H9 (cell line): ENCODE results near the gene FRRS1L. TPM values are rescaled to one million over a fixed set of nuclear protein-coding genes. Genes with fewer than 3 reads are reported as not detected.

ENCODE experiments used
- DNase-seq: peaks from one replicate; pipeline ENCODE4 v3.0.0-alpha.2; 2017
- H2AFZ ChIP-seq: one replicate; pipeline ENCODE4 v1.6.1; 2013; ENCODE audit warnings: mild to moderate bottlenecking, low read length, control low read depth, moderate library complexity
- H2AK5ac ChIP-seq: 2 replicates; pipeline ENCODE4 v1.6.1; 2013; ENCODE audit warnings: low read length, control low read depth, mixed read lengths; ENCODE audit not compliant: insufficient read length
- H2BK120ac ChIP-seq: one replicate; pipeline ENCODE4 v1.6.1; 2013; ENCODE audit warnings: low read depth, mild to moderate bottlenecking, low read length, control low read depth, inconsistent platforms; ENCODE audit not compliant: poor library complexity, severe bottlenecking
- H2BK12ac ChIP-seq: 2 replicates; pipeline ENCODE4 v1.6.1; 2013; ENCODE audit warnings: low read length, control low read depth, mixed read lengths, low read depth; ENCODE audit not compliant: insufficient read length
- H2BK15ac ChIP-seq: 2 replicates; pipeline ENCODE4 v1.6.1; 2013; ENCODE audit warnings: low read depth, low read length, control low read depth
- H2BK20ac ChIP-seq: one replicate; pipeline ENCODE4 v1.6.1; 2013; ENCODE audit warnings: low read depth, mild to moderate bottlenecking, low read length, control low read depth, inconsistent platforms; ENCODE audit not compliant: poor library complexity, severe bottlenecking
- H2BK5ac ChIP-seq: 2 replicates; pipeline ENCODE4 v1.6.1; 2013; ENCODE audit warnings: low read length, control low read depth, mixed read lengths; ENCODE audit not compliant: insufficient read length
- H3K14ac ChIP-seq: 2 replicates; pipeline ENCODE4 v1.6.1; 2013; ENCODE audit warnings: low read length, control low read depth; ENCODE audit not compliant: insufficient read depth
- H3K18ac ChIP-seq: 2 replicates; pipeline ENCODE4 v1.6.1; 2013; ENCODE audit warnings: low read depth, mild to moderate bottlenecking, mixed read lengths, low read length, control low read depth; ENCODE audit not compliant: insufficient read length
- H3K23ac ChIP-seq: 2 replicates; pipeline ENCODE4 v1.6.1; 2013; ENCODE audit warnings: low read length, control low read depth, mixed read lengths, low read depth; ENCODE audit not compliant: insufficient read length
- H3K23me2 ChIP-seq: 2 replicates; pipeline ENCODE4 v1.6.1; 2013; ENCODE audit warnings: low read depth, mild to moderate bottlenecking, mixed read lengths, low read length, control low read depth; ENCODE audit not compliant: insufficient read length, poor library complexity, severe bottlenecking
- H3K27ac ChIP-seq: 2 replicates; pipeline ENCODE4 v1.5.1; 2013; ENCODE audit warnings: low read length, control low read depth, mixed read lengths, low read depth; ENCODE audit not compliant: insufficient read length
- H3K27me3 ChIP-seq: 2 replicates; pipeline ENCODE4 v1.6.1; 2013; ENCODE audit warnings: low read length, control low read depth, inconsistent platforms; ENCODE audit not compliant: insufficient read depth
- H3K4ac ChIP-seq: 2 replicates; pipeline ENCODE4 v1.6.1; 2013; ENCODE audit warnings: low read depth, mild to moderate bottlenecking, control low read depth, inconsistent platforms, low read length, moderate library complexity
- H3K4me1 ChIP-seq: 2 replicates; pipeline ENCODE4 v1.6.1; 2013; ENCODE audit warnings: low read length, control low read depth, inconsistent platforms; ENCODE audit not compliant: insufficient read depth
- H3K4me2 ChIP-seq: 2 replicates; pipeline ENCODE4 v1.6.1; 2013; ENCODE audit warnings: low read length, control low read depth, mixed read lengths; ENCODE audit not compliant: insufficient read length, insufficient read depth
- H3K56ac ChIP-seq: 2 replicates; pipeline ENCODE4 v1.6.1; 2013; ENCODE audit warnings: low read depth, mild to moderate bottlenecking, mixed read lengths, low read length, control low read depth; ENCODE audit not compliant: insufficient read length
- H3K79me1 ChIP-seq: 2 replicates; pipeline ENCODE4 v1.6.1; 2013; ENCODE audit warnings: low read depth, mild to moderate bottlenecking, moderate library complexity, low read length, control low read depth, inconsistent platforms; ENCODE audit not compliant: insufficient read depth, poor library complexity, severe bottlenecking
- H3K79me2 ChIP-seq: 2 replicates; pipeline ENCODE4 v1.6.1; 2013; ENCODE audit warnings: low read length, control low read depth, inconsistent platforms; ENCODE audit not compliant: insufficient read depth
- H3K9ac ChIP-seq: 2 replicates; pipeline ENCODE4 v1.6.1; 2013; ENCODE audit warnings: low read length, control low read depth, mixed read lengths; ENCODE audit not compliant: insufficient read length; ENCODE audit errors: extremely low read depth
- H3K9me3 ChIP-seq: one replicate; pipeline ENCODE4 v1.6.1; 2013; ENCODE audit warnings: low read depth, low read length, inconsistent platforms; ENCODE audit not compliant: control insufficient read depth
- H3T11ph ChIP-seq: one replicate; pipeline ENCODE4 v1.6.1; 2013; ENCODE audit warnings: mild to moderate bottlenecking, low read length, control low read depth, inconsistent platforms
- H4K20me1 ChIP-seq: one replicate; pipeline ENCODE4 v1.6.1; 2013; ENCODE audit not compliant: control insufficient read depth, insufficient read length, insufficient read depth
- H4K5ac ChIP-seq: 2 replicates; pipeline ENCODE4 v1.6.1; 2013; ENCODE audit warnings: low read depth, mild to moderate bottlenecking, mixed read lengths, low read length, control low read depth; ENCODE audit not compliant: insufficient read length
- H4K8ac ChIP-seq: replicated peaks from 2 replicates; pipeline ENCODE4 v1.6.1; 2013; ENCODE audit warnings: low read length, control low read depth, mixed read lengths, low read depth; ENCODE audit not compliant: insufficient read length
- H4K91ac ChIP-seq: 2 replicates; pipeline ENCODE4 v1.6.1; 2013; ENCODE audit warnings: low read depth, mild to moderate bottlenecking, moderate library complexity, mixed read lengths, low read length, control low read depth; ENCODE audit not compliant: insufficient read length
- H3K27ac Mint-ChIP-seq, 3 experiments: 2 replicates in 2 of 3; 3 replicates in 1 of 3; pipeline ENCODE4 v1.8.0; 2020 to 2021; ENCODE audit warnings: mixed read lengths in 3 of 3, mild to moderate bottlenecking in 1 of 3, moderate library complexity in 1 of 3
- H3K27me3 Mint-ChIP-seq: 2 replicates; pipeline ENCODE4 v1.8.0; 2021; ENCODE audit warnings: low read depth, mild to moderate bottlenecking, moderate library complexity, mixed read lengths
- H3K36me3 Mint-ChIP-seq, 3 experiments: 2 replicates in 2 of 3; 3 replicates in 1 of 3; pipeline ENCODE4 v1.8.0; 2020 to 2021; ENCODE audit warnings: low read depth in 3 of 3, mixed read lengths in 3 of 3; ENCODE audit not compliant: insufficient read depth in 1 of 3
- H3K4me1 Mint-ChIP-seq, 2 experiments: 2 replicates each; pipeline ENCODE4 v1.8.0; 2020; ENCODE audit warnings: mixed read lengths in 2 of 2
- H3K4me3 Mint-ChIP-seq, 2 experiments: 2 replicates in 1 of 2; 3 replicates in 1 of 2; pipeline ENCODE4 v1.8.0; 2020 to 2021; ENCODE audit warnings: mild to moderate bottlenecking in 2 of 2, mixed read lengths in 2 of 2, moderate library complexity in 1 of 2
- H3K9me3 Mint-ChIP-seq, 2 experiments: 2 replicates in 1 of 2; 3 replicates in 1 of 2; pipeline ENCODE4 v1.8.0; 2020; ENCODE audit warnings: mild to moderate bottlenecking in 2 of 2, mixed read lengths in 2 of 2, moderate library complexity in 1 of 2
- WGBS: extraction: QIAGEN DNeasy Blood & Tissue Kit; methylation state at CpG from one replicate; pipeline ENCODE4 v1.1.7; 2013; ENCODE audit warnings: missing lambda C conversion rate, low lambda C conversion rate, mixed read lengths; ENCODE audit not compliant: insufficient read length; ENCODE audit errors: extremely low coverage; 5-methylcytosine and 5-hydroxymethylcytosine counted together
- total RNA-seq: library from RNA; stranded (reverse); gene quantifications from 2 replicates; pipeline ENCODE4 v1.2.1, GENCODE V29; 2021
- TF ChIP-seq, protein P1 (sequence below): fragments of 200-600 bp; sonication (generic); conservative IDR thresholded peaks from 3 replicates; pipeline ENCODE4 v1.8.0; 2021; ENCODE audit warnings: antibody characterized with exemption, mild to moderate bottlenecking

The FRRS1L gene
- total RNA-seq, 1 experiment from 2014 or later = 3.3 TPM

DNA sequence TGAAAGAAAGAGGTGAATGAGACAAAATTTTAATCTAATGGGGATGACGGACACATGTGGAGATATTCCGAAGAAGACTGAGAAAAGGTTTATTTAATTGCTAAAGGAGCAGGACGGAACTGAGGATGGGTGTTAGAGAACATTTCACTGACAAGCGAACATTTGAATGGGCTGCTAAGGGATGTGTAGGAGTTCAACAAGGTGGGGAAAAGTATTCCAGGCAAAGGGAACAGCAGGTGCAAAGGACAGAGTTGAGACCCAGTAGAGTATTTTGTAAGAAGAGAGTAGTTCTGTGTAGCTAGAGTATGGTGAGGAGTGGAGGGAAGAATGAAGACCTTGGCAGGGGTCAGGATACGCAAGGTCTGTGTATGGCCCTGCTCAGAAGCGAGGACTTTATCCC is 47.4 kb upstream of the FRRS1L start:
- Mint-ChIP-seq H3K27ac (no peak overlapping the region), H3K4me3 (no peak overlapping the region), H3K4me1 (peaks cover 6 to 7% of the 10 kb centered on the region in 2 experiments; a peak in 3 of 4 replicates), H3K9me3 (no peaks in the 10 kb centered on the region), H3K36me3 (no peaks in the 10 kb centered on the region), H3K27me3 (no peaks in the 10 kb centered on the region)
- no CpG with 5 or more reads among the region's 6 CpGs for WGBS
- Histone ChIP-seq H3K4me2 (no peak overlapping the region), H3K18ac (no peak overlapping the region), H3K9ac (no peak overlapping the region), H4K8ac (no peak overlapping the region), H2AFZ (no peak overlapping the region), H3K4me1 (peaks cover 2% of the 10 kb centered on the region; the same call in 1 of the 2 replicates), H2BK12ac (no peak overlapping the region), H3K79me1 (no peaks in the 10 kb centered on the region), H2BK120ac (no peak overlapping the region), H3K23me2 (no peaks in the 10 kb centered on the region), H3K27me3 (no peaks in the 10 kb centered on the region), H2BK15ac (no peak overlapping the region), H4K20me1 (no peaks in the 10 kb centered on the region), H3K56ac (no peak overlapping the region), H3K23ac (no peak overlapping the region), H3K79me2 (no peaks in the 10 kb centered on the region), H2AK5ac (no peak overlapping the region), H2BK20ac (no peak overlapping the region), H3T11ph (no peak overlapping the region), H4K5ac (no peak overlapping the region), H4K91ac (no peak overlapping the region), H2BK5ac (no peak overlapping the region), H3K4ac (no peak overlapping the region), H3K9me3 (no peaks in the 10 kb centered on the region), H3K27ac (no peak overlapping the region), H3K14ac (no peak overlapping the region)
- TF ChIP-seq, protein P1, sequence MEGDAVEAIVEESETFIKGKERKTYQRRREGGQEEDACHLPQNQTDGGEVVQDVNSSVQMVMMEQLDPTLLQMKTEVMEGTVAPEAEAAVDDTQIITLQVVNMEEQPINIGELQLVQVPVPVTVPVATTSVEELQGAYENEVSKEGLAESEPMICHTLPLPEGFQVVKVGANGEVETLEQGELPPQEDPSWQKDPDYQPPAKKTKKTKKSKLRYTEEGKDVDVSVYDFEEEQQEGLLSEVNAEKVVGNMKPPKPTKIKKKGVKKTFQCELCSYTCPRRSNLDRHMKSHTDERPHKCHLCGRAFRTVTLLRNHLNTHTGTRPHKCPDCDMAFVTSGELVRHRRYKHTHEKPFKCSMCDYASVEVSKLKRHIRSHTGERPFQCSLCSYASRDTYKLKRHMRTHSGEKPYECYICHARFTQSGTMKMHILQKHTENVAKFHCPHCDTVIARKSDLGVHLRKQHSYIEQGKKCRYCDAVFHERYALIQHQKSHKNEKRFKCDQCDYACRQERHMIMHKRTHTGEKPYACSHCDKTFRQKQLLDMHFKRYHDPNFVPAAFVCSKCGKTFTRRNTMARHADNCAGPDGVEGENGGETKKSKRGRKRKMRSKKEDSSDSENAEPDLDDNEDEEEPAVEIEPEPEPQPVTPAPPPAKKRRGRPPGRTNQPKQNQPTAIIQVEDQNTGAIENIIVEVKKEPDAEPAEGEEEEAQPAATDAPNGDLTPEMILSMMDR = no peak
- DNase-seq = no peak
